HCT116 (cell line): ENCODE results near the gene LRP1B. TPM values are rescaled to one million over a fixed set of nuclear protein-coding genes. Genes with fewer than 3 reads are reported as not detected.

ENCODE experiments used
- ATAC-seq: fragments of 200-7000 bp; cut with Tn5 transposase; 2 replicates; pipeline ENCODE4 v1.9.1; 2020; ENCODE audit warnings: mild to moderate bottlenecking, moderate library complexity
- BruUV-seq: library from RNA; stranded (reverse); fragments of 400-500 nt; replicated peaks from 2 replicates; lab custom pipeline; 2021; lab: Mats Ljungman, UMichigan
- CTCF ChIA-PET: fragments of 300-600 bp; sonication (Branson Sonifier 250); formaldehyde crosslinking; loops from one replicate; lab custom pipeline; 2021; ENCODE audit warnings: antibody characterized with exemption; lab: Charles Lee
- POLR2A ChIA-PET: fragments of 300-600, 350-600 bp; sonication (Branson Sonifier 250); formaldehyde crosslinking; loops from one replicate; lab custom pipeline; 2021; ENCODE audit warnings: antibody characterized with exemption; lab: Charles Lee
- RAD21 ChIA-PET, 2 experiments: fragments of 300-600 bp; sonication (Branson Sonifier 250); formaldehyde crosslinking; loops; one replicate each; lab custom pipeline; 2023; ENCODE audit warnings: low total read pairs in 2 of 2; ENCODE audit not compliant: uncharacterized antibody in 2 of 2, unreplicated experiment in 2 of 2, low non-redundant PET in 1 of 2; lab: Charles Lee
- DNase-seq: peaks from one replicate; pipeline ENCODE4 v3.0.0-alpha.2; 2010; ENCODE audit warnings: low read depth, low spot score
- H2AFZ ChIP-seq: fragments of 200-600 bp; shearing (Covaris generic), sonication (generic); 2 replicates; pipeline ENCODE4 v1.6.1; 2017; ENCODE audit warnings: low read depth, mixed run types, mixed read lengths, antibody characterized with exemption, low read length; ENCODE audit not compliant: poor library complexity, severe bottlenecking
- H3K27ac ChIP-seq: 2 replicates; pipeline ENCODE4 v1.5.1; 2012; ENCODE audit warnings: low read depth, low read length
- H3K27me3 ChIP-seq: fragments of 200-600 bp; sonication (generic); 2 replicates; pipeline ENCODE4 v1.6.1; 2016; ENCODE audit warnings: mixed run types, low read length, mixed read lengths; ENCODE audit not compliant: insufficient read depth
- H3K36me3 ChIP-seq, 2 experiments: fragments of 200-500 bp in 1 of 2; fragments of 200-600 bp in 1 of 2; sonication (Bioruptor generic) in 1 of 2; sonication (generic) in 1 of 2; 2 replicates each; pipeline versions ENCODE4 v1.5.1 to v1.6.1; 2014 to 2016; ENCODE audit warnings: low read length in 2 of 2, inconsistent platforms in 1 of 2, mixed read lengths in 1 of 2, mixed run types in 1 of 2; ENCODE audit not compliant: insufficient read depth in 2 of 2, control insufficient read depth in 1 of 2
- H3K4me1 ChIP-seq, 2 experiments: fragments of 200-600 bp in 1 of 2; sonication (generic) in 1 of 2; 2 replicates each; pipeline versions ENCODE4 v1.5.1 to v1.6.1; 2012 to 2017; ENCODE audit warnings: low read length in 2 of 2, inconsistent platforms in 1 of 2, mild to moderate bottlenecking in 1 of 2, mixed read lengths in 1 of 2, mixed run types in 1 of 2, moderate library complexity in 1 of 2; ENCODE audit not compliant: insufficient read depth in 2 of 2, control insufficient read depth in 1 of 2
- H3K4me2 ChIP-seq: fragments of 200-600 bp; sonication (generic); 2 replicates; pipeline ENCODE4 v1.6.1; 2017; ENCODE audit warnings: mixed run types, low read length, mixed read lengths
- H3K4me3 ChIP-seq, 2 experiments: fragments of 200-600 bp in 1 of 2; sonication (generic) in 1 of 2; replicated peaks in 1 of 2; 2 replicates each; pipeline ENCODE4 v1.5.1; 2011 to 2016; ENCODE audit warnings: low read length in 2 of 2, control low read depth in 1 of 2, low read depth in 1 of 2, mild to moderate bottlenecking in 1 of 2, mixed read lengths in 1 of 2, mixed run types in 1 of 2
- H3K79me2 ChIP-seq: fragments of 200-600 bp; sonication (generic); 2 replicates; pipeline ENCODE4 v1.6.1; 2017; ENCODE audit warnings: mild to moderate bottlenecking, mixed run types, low read length, moderate library complexity, mixed read lengths; ENCODE audit not compliant: insufficient read depth
- H3K9ac ChIP-seq: fragments of 200-600 bp; sonication (generic); 2 replicates; pipeline ENCODE4 v1.6.1; 2016; ENCODE audit warnings: low read length, mixed read lengths
- H3K9me2 ChIP-seq: fragments of 200-600 bp; sonication (generic), shearing (Covaris generic); 2 replicates; pipeline ENCODE4 v1.6.1; 2017; ENCODE audit warnings: mixed run types, mild to moderate bottlenecking, moderate library complexity; ENCODE audit not compliant: insufficient read depth
- H3K9me3 ChIP-seq, 2 experiments: fragments of 200-500 bp in 1 of 2; fragments of 200-600 bp in 1 of 2; sonication (Bioruptor generic) in 1 of 2; sonication (generic) in 1 of 2; 2 replicates each; pipeline ENCODE4 v1.6.1; 2014 to 2017; ENCODE audit warnings: low read length in 2 of 2, mixed read lengths in 2 of 2, inconsistent platforms in 1 of 2, low read depth in 1 of 2, mild to moderate bottlenecking in 1 of 2, mixed run types in 1 of 2, moderate library complexity in 1 of 2; ENCODE audit not compliant: control insufficient read depth in 1 of 2, insufficient read depth in 1 of 2
- H4K20me1 ChIP-seq: fragments of 200-600 bp; sonication (generic), shearing (Covaris generic); 2 replicates; pipeline ENCODE4 v1.6.1; 2017; ENCODE audit warnings: mixed run types, mild to moderate bottlenecking, moderate library complexity; ENCODE audit not compliant: insufficient read depth
- CBX3 ChIP-seq: IDR thresholded peaks from 2 replicates; pipeline ENCODE4 v1.6.1; 2012; ENCODE audit warnings: low read depth
- CEBPB ChIP-seq: IDR thresholded peaks from 2 replicates; pipeline ENCODE4 v1.6.1; 2012; ENCODE audit warnings: low read depth
- EGR1 ChIP-seq: IDR thresholded peaks from 2 replicates; pipeline ENCODE4 v1.6.1; 2012; ENCODE audit warnings: low read depth
- ELF1 ChIP-seq: IDR thresholded peaks from 2 replicates; pipeline ENCODE4 v1.6.1; 2012; ENCODE audit warnings: low read depth, borderline replicate concordance
- EZH2 ChIP-seq: fragments of 200-600 bp; sonication (generic); IDR thresholded peaks from 2 replicates; pipeline ENCODE4 v1.6.1; 2017; ENCODE audit warnings: antibody characterized with exemption, mixed run types
- EZH2phosphoT487 ChIP-seq: fragments of 200-600 bp; IDR thresholded peaks from 2 replicates; pipeline ENCODE4 v1.6.1; 2018; ENCODE audit warnings: antibody characterized with exemption, borderline replicate concordance
- FOSL1 ChIP-seq: IDR thresholded peaks from 2 replicates; pipeline ENCODE4 v1.6.1; 2012; ENCODE audit warnings: low read depth
- JUND ChIP-seq: IDR thresholded peaks from 2 replicates; pipeline ENCODE4 v1.6.1; 2012
- POLR2A ChIP-seq: IDR thresholded peaks from 2 replicates; pipeline ENCODE4 v1.7.0; 2011; ENCODE audit warnings: borderline replicate concordance; ENCODE audit not compliant: insufficient read depth, insufficient read length; ENCODE audit errors: extremely low read depth
- POLR2AphosphoS5 ChIP-seq: IDR thresholded peaks from 2 replicates; pipeline ENCODE4 v1.6.1; 2011; ENCODE audit warnings: mild to moderate bottlenecking, low read depth, low read length, moderate library complexity
- RAD21 ChIP-seq: IDR thresholded peaks from 2 replicates; pipeline ENCODE4 v1.6.1; 2012; ENCODE audit warnings: low read depth, mild to moderate bottlenecking
- SIN3A ChIP-seq: IDR thresholded peaks from 2 replicates; pipeline ENCODE4 v1.6.1; 2012; ENCODE audit warnings: low read depth
- SP1 ChIP-seq: IDR thresholded peaks from 2 replicates; pipeline ENCODE4 v1.6.1; 2012; ENCODE audit warnings: low read depth
- SRF ChIP-seq: IDR thresholded peaks from 2 replicates; pipeline ENCODE4 v1.6.1; 2012; ENCODE audit warnings: low read depth
- YY1 ChIP-seq: IDR thresholded peaks from 2 replicates; pipeline ENCODE4 v1.6.1; 2011; ENCODE audit warnings: low read length, low read depth, moderate library complexity, mild to moderate bottlenecking; ENCODE audit not compliant: insufficient replicate concordance; ENCODE audit errors: extremely low read depth
- ZFX ChIP-seq: fragments of 450-650 bp; IDR thresholded peaks from 2 replicates; pipeline ENCODE4 v1.6.1; 2017
- intact Hi-C: fragments of 100-400 bp; cut with micrococcal nuclease; formaldehyde crosslinking; loops from 2 replicates; pipeline ENCODE4 v1.10.0; 2022
- total RNA-seq: library from RNA; stranded (reverse); gene quantifications from one replicate; pipeline ENCODE4 v1.2.1, GENCODE V29; 2021; ENCODE audit not compliant: unreplicated experiment
- TF ChIP-seq, protein P1 (sequence below): IDR thresholded peaks from 2 replicates; pipeline ENCODE4 v1.6.1; 2012
- TF ChIP-seq, protein P2 (sequence below): IDR thresholded peaks from 2 replicates; pipeline ENCODE4 v1.6.1; 2012; ENCODE audit warnings: low read depth
- TF ChIP-seq, protein P3 (sequence below), 3 experiments: fragments of 200-600 bp in 1 of 3; sonication (generic) in 1 of 3; IDR thresholded peaks in 2 of 3; conservative IDR thresholded peaks in 1 of 3; 2 replicates each; pipeline ENCODE4 v1.5.1; 2012 to 2017; ENCODE audit warnings: low read depth in 2 of 3, low read length in 2 of 3, antibody characterized with exemption in 1 of 3, borderline replicate concordance in 1 of 3, control low read depth in 1 of 3, mild to moderate bottlenecking in 1 of 3, mixed read lengths in 1 of 3, mixed run types in 1 of 3, moderate library complexity in 1 of 3; ENCODE audit not compliant: insufficient read depth in 1 of 3
- TF ChIP-seq, protein P4 (sequence below): IDR thresholded peaks from 2 replicates; pipeline ENCODE4 v1.6.1; 2011; ENCODE audit warnings: mild to moderate bottlenecking, low read length, moderate library complexity; ENCODE audit not compliant: insufficient replicate concordance; ENCODE audit errors: extremely low read depth

LRP1B gene
- total RNA-seq, 1 experiment from 2014 or later: 0.34 TPM

DNA sequence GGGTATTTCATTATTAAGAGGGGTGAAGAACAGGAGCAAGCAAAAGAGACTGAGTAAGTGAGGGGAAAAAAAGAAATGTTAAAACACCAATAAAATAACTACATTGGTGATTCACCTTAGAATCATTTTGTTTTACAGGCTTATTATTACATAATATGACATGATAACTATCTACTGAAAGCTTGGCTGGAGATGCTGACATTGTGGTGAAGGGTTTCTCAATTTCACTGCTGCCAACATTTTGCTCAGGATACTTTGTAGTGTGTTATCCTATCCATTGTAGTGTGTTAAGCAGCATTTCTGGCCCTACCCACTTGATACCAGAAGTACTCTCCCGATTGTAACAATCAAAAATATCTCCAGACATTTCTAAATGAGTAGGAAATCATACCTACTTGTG, 1786.0 kb downstream of the LRP1B start:
- H3K9ac ChIP-seq: no peak overlapping the region
- no peaks in the 10 kb centered on the region for H4K20me1 ChIP-seq
- no peaks in the 10 kb centered on the region for H3K4me1 ChIP-seq
- no TSS peak for BruUV-seq
- ATAC-seq: no peak
- H2AFZ ChIP-seq: no peak overlapping the region
- H3K9me2 ChIP-seq: no peaks in the 10 kb centered on the region
- no peaks in the 10 kb centered on the region for H3K9me3 ChIP-seq
- H3K79me2 ChIP-seq: no peaks in the 10 kb centered on the region
- no peak for DNase-seq
- ChIA-PET CTCF (no interaction called here), POLR2A (no interaction called here), RAD21 (no interaction called here)
- H3K36me3 ChIP-seq: no peaks in the 10 kb centered on the region
- H3K4me2 ChIP-seq: no peak overlapping the region
- no peak overlapping the region for H3K27ac ChIP-seq
- no peak overlapping the region for H3K4me3 ChIP-seq
- intact Hi-C loops: no loop called here
- H3K27me3 ChIP-seq: no peaks in the 10 kb centered on the region
- TF ChIP-seq, protein P1, sequence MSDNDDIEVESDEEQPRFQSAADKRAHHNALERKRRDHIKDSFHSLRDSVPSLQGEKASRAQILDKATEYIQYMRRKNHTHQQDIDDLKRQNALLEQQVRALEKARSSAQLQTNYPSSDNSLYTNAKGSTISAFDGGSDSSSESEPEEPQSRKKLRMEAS: no peak
- no peak for TF ChIP-seq CBX3
- no peak for TF ChIP-seq SIN3A
- TF ChIP-seq, protein P2, sequence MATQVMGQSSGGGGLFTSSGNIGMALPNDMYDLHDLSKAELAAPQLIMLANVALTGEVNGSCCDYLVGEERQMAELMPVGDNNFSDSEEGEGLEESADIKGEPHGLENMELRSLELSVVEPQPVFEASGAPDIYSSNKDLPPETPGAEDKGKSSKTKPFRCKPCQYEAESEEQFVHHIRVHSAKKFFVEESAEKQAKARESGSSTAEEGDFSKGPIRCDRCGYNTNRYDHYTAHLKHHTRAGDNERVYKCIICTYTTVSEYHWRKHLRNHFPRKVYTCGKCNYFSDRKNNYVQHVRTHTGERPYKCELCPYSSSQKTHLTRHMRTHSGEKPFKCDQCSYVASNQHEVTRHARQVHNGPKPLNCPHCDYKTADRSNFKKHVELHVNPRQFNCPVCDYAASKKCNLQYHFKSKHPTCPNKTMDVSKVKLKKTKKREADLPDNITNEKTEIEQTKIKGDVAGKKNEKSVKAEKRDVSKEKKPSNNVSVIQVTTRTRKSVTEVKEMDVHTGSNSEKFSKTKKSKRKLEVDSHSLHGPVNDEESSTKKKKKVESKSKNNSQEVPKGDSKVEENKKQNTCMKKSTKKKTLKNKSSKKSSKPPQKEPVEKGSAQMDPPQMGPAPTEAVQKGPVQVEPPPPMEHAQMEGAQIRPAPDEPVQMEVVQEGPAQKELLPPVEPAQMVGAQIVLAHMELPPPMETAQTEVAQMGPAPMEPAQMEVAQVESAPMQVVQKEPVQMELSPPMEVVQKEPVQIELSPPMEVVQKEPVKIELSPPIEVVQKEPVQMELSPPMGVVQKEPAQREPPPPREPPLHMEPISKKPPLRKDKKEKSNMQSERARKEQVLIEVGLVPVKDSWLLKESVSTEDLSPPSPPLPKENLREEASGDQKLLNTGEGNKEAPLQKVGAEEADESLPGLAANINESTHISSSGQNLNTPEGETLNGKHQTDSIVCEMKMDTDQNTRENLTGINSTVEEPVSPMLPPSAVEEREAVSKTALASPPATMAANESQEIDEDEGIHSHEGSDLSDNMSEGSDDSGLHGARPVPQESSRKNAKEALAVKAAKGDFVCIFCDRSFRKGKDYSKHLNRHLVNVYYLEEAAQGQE: no peak
- no peak for TF ChIP-seq RAD21
- TF ChIP-seq CEBPB: no peak
- TF ChIP-seq, protein P3, sequence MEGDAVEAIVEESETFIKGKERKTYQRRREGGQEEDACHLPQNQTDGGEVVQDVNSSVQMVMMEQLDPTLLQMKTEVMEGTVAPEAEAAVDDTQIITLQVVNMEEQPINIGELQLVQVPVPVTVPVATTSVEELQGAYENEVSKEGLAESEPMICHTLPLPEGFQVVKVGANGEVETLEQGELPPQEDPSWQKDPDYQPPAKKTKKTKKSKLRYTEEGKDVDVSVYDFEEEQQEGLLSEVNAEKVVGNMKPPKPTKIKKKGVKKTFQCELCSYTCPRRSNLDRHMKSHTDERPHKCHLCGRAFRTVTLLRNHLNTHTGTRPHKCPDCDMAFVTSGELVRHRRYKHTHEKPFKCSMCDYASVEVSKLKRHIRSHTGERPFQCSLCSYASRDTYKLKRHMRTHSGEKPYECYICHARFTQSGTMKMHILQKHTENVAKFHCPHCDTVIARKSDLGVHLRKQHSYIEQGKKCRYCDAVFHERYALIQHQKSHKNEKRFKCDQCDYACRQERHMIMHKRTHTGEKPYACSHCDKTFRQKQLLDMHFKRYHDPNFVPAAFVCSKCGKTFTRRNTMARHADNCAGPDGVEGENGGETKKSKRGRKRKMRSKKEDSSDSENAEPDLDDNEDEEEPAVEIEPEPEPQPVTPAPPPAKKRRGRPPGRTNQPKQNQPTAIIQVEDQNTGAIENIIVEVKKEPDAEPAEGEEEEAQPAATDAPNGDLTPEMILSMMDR (IDR thresholded peaks at IDR 0.05 in 2 of 3, conservative IDR thresholded peaks at IDR 0.05 in 1 of 3; ENCODE audit: borderline replicate concordance in 1 of 3, insufficient read depth in 1 of 3, low read depth in 2 of 3, low read length in 2 of 3): no peak
- TF ChIP-seq FOSL1: no peak
- no peak for TF ChIP-seq EZH2phosphoT487
- TF ChIP-seq, protein P4, sequence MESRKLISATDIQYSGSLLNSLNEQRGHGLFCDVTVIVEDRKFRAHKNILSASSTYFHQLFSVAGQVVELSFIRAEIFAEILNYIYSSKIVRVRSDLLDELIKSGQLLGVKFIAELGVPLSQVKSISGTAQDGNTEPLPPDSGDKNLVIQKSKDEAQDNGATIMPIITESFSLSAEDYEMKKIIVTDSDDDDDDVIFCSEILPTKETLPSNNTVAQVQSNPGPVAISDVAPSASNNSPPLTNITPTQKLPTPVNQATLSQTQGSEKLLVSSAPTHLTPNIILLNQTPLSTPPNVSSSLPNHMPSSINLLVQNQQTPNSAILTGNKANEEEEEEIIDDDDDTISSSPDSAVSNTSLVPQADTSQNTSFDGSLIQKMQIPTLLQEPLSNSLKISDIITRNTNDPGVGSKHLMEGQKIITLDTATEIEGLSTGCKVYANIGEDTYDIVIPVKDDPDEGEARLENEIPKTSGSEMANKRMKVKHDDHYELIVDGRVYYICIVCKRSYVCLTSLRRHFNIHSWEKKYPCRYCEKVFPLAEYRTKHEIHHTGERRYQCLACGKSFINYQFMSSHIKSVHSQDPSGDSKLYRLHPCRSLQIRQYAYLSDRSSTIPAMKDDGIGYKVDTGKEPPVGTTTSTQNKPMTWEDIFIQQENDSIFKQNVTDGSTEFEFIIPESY: no peak
- no peak for TF ChIP-seq YY1
- no peak for TF ChIP-seq JUND
- TF ChIP-seq ELF1: no peak
- TF ChIP-seq POLR2AphosphoS5: no peak
- TF ChIP-seq EZH2: no peak
- TF ChIP-seq EGR1: no peak
- TF ChIP-seq SRF: no peak
- TF ChIP-seq ZFX: no peak
- no peak for TF ChIP-seq SP1
- no peak for TF ChIP-seq POLR2A
